ENCODE measurements around the gene MAFF.

MAFF gene

DNA sequence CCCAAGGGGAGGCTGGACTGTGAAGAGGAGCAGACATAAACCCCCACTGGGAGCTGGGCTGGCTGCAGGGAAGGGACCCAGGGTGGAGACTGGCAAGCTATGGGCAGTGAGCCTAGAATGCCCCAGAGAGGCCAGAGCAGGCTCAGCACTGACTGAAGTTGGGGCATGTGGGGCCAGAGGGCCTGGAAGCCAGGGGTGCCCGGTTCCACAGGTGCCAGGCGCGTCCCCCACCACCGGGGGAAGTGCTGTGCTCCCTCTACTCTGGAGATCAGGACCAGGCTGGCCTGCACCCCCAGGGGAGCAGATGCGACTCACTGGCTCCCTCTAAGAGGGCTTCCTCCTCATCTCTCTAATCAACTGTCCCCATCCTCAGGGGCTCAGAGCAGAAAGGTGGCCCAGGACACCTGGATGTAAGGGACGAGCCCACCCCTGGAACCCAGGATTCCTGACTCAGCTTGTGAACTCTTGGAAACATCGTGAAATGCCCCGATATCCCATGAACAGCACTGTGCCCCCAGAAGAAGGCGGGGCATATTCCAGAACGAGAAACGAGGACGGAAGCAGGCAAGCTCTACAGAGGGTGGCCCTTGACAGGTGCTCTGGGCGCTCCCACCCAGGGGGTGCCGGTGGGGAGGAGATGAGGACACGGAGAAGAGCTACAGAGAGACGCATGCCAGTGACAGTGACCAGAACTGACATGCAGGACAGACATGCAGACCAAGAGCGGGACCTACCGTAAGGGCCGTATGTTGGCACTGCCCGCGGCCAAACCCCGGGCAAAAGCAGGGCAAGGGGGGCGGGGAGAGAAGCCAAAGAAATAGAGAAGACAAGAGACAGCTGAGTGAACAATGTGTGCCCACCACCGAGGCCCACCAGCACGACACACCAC is 20.4 kb downstream of the MAFF start:
- TF ChIP-seq, protein P1, sequence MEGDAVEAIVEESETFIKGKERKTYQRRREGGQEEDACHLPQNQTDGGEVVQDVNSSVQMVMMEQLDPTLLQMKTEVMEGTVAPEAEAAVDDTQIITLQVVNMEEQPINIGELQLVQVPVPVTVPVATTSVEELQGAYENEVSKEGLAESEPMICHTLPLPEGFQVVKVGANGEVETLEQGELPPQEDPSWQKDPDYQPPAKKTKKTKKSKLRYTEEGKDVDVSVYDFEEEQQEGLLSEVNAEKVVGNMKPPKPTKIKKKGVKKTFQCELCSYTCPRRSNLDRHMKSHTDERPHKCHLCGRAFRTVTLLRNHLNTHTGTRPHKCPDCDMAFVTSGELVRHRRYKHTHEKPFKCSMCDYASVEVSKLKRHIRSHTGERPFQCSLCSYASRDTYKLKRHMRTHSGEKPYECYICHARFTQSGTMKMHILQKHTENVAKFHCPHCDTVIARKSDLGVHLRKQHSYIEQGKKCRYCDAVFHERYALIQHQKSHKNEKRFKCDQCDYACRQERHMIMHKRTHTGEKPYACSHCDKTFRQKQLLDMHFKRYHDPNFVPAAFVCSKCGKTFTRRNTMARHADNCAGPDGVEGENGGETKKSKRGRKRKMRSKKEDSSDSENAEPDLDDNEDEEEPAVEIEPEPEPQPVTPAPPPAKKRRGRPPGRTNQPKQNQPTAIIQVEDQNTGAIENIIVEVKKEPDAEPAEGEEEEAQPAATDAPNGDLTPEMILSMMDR (IDR thresholded peaks at IDR 0.05; ENCODE audit: low read depth, low read length), result no peak
- H3K4me3 ChIP-seq (ENCODE audit: low read depth, low read length), result no peak overlapping the region

DNA sequence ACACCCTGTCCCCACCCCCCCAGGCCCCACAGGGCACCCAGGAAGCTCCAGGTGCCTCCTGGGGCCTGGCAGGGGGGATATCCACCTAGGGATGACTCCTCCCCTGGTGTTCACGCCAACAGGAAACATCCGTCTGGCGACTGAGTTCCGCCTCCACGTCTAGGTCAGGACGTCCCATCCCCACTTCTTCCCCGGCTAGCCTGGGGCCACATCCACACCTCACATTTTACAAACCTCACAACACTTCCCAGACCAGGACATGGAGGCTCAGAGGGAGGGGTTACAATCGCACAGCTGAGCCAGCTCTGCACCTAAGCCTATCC is 21.0 kb downstream of the MAFF start:
- no peak overlapping the region for H3K4me3 ChIP-seq (ENCODE audit: low read depth, low read length)
- TF ChIP-seq, protein P1 (IDR thresholded peaks at IDR 0.05; ENCODE audit: low read depth, low read length), result no peak

DNA sequence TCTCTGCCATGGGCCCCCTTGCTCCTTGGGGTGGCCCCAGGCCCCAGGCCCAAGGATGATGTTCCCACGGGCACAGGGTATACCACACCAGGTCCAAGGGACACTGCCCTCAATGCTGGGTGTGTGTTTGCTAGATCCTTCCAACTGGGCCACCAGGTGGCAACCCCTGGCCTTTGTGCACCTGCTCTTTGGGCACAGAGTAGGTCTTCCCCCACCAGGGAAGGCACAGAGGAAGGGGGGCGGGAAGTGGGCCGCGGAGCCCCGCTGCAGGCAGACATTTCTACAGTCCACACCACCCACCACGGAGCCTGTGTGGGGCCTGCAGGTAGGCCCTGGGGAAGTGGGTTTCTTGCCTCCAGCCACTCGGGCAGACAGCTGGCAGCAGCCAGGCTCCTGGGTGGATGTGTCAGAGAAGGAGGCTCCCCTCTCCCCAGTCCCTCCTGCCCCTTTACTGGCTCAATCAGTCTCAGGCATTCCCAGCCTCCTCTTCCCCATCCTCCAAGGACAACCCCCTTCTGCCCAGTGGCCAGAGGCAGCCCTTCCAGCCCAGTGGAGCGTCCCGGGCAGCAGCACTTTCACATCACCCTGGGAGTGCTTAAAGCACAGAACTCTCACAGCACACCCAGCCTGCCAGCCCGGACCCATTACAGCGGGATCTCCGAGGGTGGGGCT is 21.6 kb downstream of the MAFF start:
- TF ChIP-seq, protein P1 (IDR thresholded peaks at IDR 0.05; ENCODE audit: low read depth, low read length), result no peak
- H3K4me3 ChIP-seq (ENCODE audit: low read depth, low read length), result no peak overlapping the region

DNA sequence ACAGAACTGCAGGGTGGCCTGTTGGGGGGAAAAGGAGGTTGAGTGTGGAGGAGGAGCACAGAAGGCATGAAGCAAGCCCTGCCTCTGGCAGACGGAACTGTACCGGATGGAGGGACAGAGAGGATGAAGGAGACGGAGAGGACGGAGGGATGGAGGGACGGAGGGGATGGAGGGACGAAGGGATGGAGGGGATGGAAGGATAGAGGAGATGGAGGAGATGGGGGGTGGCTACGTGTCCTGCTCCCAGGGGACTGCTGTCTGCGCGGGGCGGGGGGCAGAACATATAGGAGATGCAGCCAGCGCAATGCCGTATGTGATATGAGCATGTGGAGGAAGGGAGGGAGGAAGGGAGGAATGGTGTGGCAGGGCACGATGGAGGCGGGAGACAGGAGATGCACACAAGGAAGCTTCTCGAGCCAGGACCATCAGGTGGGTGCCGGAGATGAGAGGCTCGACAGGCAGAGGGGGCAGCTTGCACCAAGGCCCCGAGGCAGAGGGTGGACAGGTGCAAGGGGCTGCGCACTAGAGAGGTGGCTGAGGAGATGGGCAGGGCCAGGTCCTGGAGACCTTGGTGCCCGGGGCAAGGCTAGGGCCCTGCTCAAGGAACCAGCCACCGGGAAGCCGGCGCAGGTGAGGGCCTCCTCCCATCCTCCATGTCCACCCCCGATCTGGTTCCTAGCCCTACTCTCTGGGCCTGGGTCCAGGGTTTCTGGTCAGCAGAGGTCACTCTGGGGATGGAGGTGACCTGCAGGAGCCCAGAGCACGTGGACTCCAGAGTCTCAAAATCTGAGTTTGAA is 25.3 kb downstream of the MAFF start:
- TF ChIP-seq, protein P1 (IDR thresholded peaks at IDR 0.05; ENCODE audit: low read depth, low read length), result no peak

DNA sequence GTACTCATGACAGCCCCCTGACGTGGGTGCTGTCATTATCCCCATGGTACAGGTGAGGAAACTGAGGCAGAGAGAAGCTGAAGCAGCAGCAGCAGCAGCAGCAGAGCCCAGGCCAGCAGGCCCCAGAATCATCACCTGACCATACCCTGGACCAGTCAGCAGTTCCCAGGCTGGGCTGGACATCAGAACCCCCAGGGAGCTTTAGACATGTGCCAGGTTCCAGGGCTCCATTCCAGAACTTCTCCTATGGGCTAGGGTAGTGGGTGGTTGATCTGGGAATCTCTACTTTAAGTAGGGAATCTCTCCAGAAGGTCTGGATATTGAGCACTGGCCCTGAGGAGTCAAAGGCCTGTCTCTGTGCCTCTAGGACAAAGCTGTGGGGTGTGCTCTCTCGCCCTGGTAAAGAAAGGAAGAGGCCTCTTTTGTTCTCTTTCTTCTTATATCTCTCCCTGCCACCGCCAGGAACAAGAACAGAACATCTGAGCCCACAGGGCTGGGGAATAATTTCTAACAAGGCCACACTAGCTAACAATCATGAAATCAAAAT is 26.6 kb downstream of the MAFF start:
- no peak overlapping the region for H3K4me3 ChIP-seq (ENCODE audit: low read depth, low read length)
- TF ChIP-seq, protein P1 (IDR thresholded peaks at IDR 0.05; ENCODE audit: low read depth, low read length), result no peak

More for the DNA sequence above, 25.3 kb downstream of the MAFF start:
- H3K4me3 ChIP-seq (ENCODE audit: low read depth, low read length), result no peak overlapping the region

DNA sequence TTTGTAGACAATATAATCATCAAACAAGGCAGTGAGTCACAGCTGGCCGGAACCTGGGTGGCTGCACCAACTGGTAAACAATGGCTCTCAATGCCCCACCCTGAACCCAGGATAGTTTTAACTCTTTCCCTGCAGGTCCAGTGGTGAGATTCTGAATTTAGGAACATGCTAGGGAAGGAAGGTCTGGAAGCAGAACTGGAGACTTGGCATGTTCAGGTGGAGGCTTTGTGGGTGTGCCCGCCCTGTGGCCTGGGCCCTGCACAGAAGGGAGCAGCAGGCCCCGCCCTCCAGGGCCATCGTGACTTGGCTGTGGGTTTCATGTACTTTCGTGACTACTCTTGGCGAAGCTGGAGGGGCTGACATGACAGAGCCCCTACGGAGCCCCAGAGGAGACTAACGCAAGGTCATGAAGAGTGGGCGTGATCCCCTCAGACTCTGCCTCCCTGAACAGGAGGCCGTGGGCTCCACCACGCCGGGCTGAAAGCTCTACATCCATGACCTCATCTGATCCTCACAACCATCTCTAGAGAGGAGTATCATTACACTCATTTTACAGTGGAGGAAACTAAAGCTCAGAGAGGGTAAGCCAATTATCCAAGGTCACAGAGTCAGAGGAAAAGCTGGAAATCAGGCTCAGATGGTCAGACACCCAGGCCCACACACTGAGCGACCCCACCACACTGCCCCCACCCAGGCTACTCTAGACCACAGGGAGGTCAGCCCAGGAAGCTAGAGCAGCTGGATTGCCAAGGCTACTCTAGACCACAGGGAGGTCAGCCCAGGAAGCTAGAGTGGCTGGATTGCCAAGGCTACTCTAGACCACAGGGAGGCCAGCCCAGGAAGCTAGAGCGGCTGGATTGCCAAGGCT is 27.3 kb downstream of the MAFF start:
- no peak overlapping the region for H3K4me3 ChIP-seq (ENCODE audit: low read depth, low read length)
- TF ChIP-seq, protein P1 (IDR thresholded peaks at IDR 0.05; ENCODE audit: low read depth, low read length), result no peak
